Measurements from ENCODE around the gene KRT5.

GRCh38 chr12:52493172-52493571 is 27.0 kb downstream of the KRT5 start, which contains the start of gene KRT6A:
- TF ChIP-seq EP300 (IDR thresholded peaks at IDR 0.05) (no peak), CTCF (IDR thresholded peaks at IDR 0.05) (no peak)

Measured in ovary (tissue), 3 donors.